CD14-positive monocyte (primary cell): ENCODE results near the gene XYLT1. TPM values are rescaled to one million over a fixed set of nuclear protein-coding genes. Genes with fewer than 3 reads are reported as not detected.

Source experiments
- DNase-seq, 3 donors: peaks; one replicate each; pipeline ENCODE4 v3.0.0-alpha.2; 2011 to 2022
- H2AFZ ChIP-seq: 2 replicates; pipeline ENCODE4 v1.6.0; 2012; ENCODE audit warnings: mild to moderate bottlenecking, low read depth, low read length, inconsistent platforms; ENCODE audit not compliant: insufficient read depth, poor library complexity, severe bottlenecking
- H3K27ac ChIP-seq, 2 donors: 1 replicate in 1 of 2; 2 replicates in 1 of 2; pipeline ENCODE4 v1.5.1; 2012 to 2013; ENCODE audit warnings: low read length in 2 of 2, control low read depth in 1 of 2, inconsistent platforms in 1 of 2, low read depth in 1 of 2, mild to moderate bottlenecking in 1 of 2
- H3K27me3 ChIP-seq, 2 donors: one replicate each; pipeline versions ENCODE4 v1.6.0 to v1.6.1; 2011 to 2013; ENCODE audit warnings: low read length in 2 of 2; ENCODE audit not compliant: control insufficient read depth in 2 of 2, insufficient read depth in 2 of 2
- H3K36me3 ChIP-seq, 2 donors: replicated peaks in 1 of 2; 1 replicate in 1 of 2; 2 replicates in 1 of 2; pipeline versions ENCODE4 v1.5.1 to v1.6.1; 2012 to 2013; ENCODE audit warnings: low read length in 2 of 2, control low read depth in 1 of 2, inconsistent platforms in 1 of 2, mild to moderate bottlenecking in 1 of 2; ENCODE audit not compliant: insufficient read depth in 2 of 2, control insufficient read depth in 1 of 2
- H3K4me1 ChIP-seq, 2 donors: 1 replicate in 1 of 2; 2 replicates in 1 of 2; pipeline versions ENCODE4 v1.5.1 to v1.6.1; 2012 to 2013; ENCODE audit warnings: low read length in 2 of 2, control low read depth in 1 of 2, inconsistent platforms in 1 of 2, mild to moderate bottlenecking in 1 of 2, moderate library complexity in 1 of 2; ENCODE audit not compliant: insufficient read depth in 2 of 2, control insufficient read depth in 1 of 2
- H3K4me2 ChIP-seq: replicated peaks from 2 replicates; pipeline ENCODE3; 2012; ENCODE audit warnings: low read length, moderate library complexity, mild to moderate bottlenecking; ENCODE audit not compliant: poor library complexity, severe bottlenecking; ENCODE audit errors: extremely low read depth
- H3K4me3 ChIP-seq, 3 experiments: fragments of 200-600 bp in 1 of 3; sonication (generic) in 1 of 3; replicated peaks in 1 of 3; 1 replicate in 2 of 3; 2 replicates in 1 of 3; pipeline ENCODE4 v1.5.1; 2011 to 2013; ENCODE audit warnings: low read length in 3 of 3, mild to moderate bottlenecking in 3 of 3, control low read depth in 2 of 3, low read depth in 2 of 3, inconsistent platforms in 1 of 3, moderate library complexity in 1 of 3
- H3K79me2 ChIP-seq: 2 replicates; pipeline ENCODE4 v1.6.0; 2012; ENCODE audit warnings: mild to moderate bottlenecking, control low read depth, inconsistent platforms, low read length, moderate library complexity; ENCODE audit not compliant: insufficient read depth
- H3K9ac ChIP-seq: 2 replicates; pipeline ENCODE4 v1.6.0; 2017; ENCODE audit warnings: low read length, mild to moderate bottlenecking; ENCODE audit not compliant: insufficient read depth, poor library complexity, severe bottlenecking
- H3K9me3 ChIP-seq, 2 donors: replicated peaks in 1 of 2; 1 replicate in 1 of 2; 2 replicates in 1 of 2; pipeline versions ENCODE4 v1.5.1 to v1.6.1; 2012 to 2013; ENCODE audit warnings: low read length in 2 of 2, control low read depth in 1 of 2; ENCODE audit not compliant: control insufficient read depth in 1 of 2, insufficient read depth in 1 of 2
- H4K20me1 ChIP-seq: 2 replicates; pipeline ENCODE4 v1.6.0; 2012; ENCODE audit warnings: mild to moderate bottlenecking, low read length, control low read depth, moderate library complexity; ENCODE audit not compliant: insufficient read depth
- H3K27ac Mint-ChIP-seq, 7 donors: one replicate each; pipeline ENCODE4 v1.8.0; 2020; ENCODE audit warnings: mild to moderate bottlenecking in 7 of 7, mixed read lengths in 7 of 7, moderate library complexity in 6 of 7, inconsistent platforms in 2 of 7
- H3K27me3 Mint-ChIP-seq, 3 donors: one replicate each; pipeline ENCODE4 v1.8.0; 2021 to 2022; ENCODE audit warnings: low read depth in 3 of 3, mild to moderate bottlenecking in 3 of 3, mixed read lengths in 3 of 3, moderate library complexity in 3 of 3, inconsistent platforms in 1 of 3
- H3K36me3 Mint-ChIP-seq, 2 donors: one replicate each; pipeline ENCODE4 v1.8.0; 2020; ENCODE audit warnings: mixed read lengths in 2 of 2, inconsistent platforms in 1 of 2, mild to moderate bottlenecking in 1 of 2
- H3K4me1 Mint-ChIP-seq: one replicate; pipeline ENCODE4 v1.8.0; 2020; ENCODE audit warnings: mild to moderate bottlenecking, mixed read lengths
- H3K4me3 Mint-ChIP-seq, 2 donors: one replicate each; pipeline ENCODE4 v1.8.0; 2020; ENCODE audit warnings: mild to moderate bottlenecking in 2 of 2, mixed read lengths in 2 of 2, moderate library complexity in 1 of 2
- H3K9me3 Mint-ChIP-seq, 7 donors: one replicate each; pipeline ENCODE4 v1.8.0; 2020 to 2022; ENCODE audit warnings: mixed read lengths in 7 of 7, mild to moderate bottlenecking in 6 of 7, moderate library complexity in 6 of 7, inconsistent platforms in 2 of 7
- WGBS: methylation state at CpG from one replicate; pipeline ENCODE4 v1.1.5; 2013; ENCODE audit warnings: missing lambda C conversion rate; ENCODE audit not compliant: insufficient coverage; 5-methylcytosine and 5-hydroxymethylcytosine counted together
- intact Hi-C, 2 donors: fragments of 100-400 bp; cut with micrococcal nuclease; formaldehyde crosslinking; loops; one replicate each; pipeline versions ENCODE4 v1.15.0 to v1.15.1; 2023
- polyA plus RNA-seq, 3 donors: library from polyadenylated mRNA; depleted of rRNA in 1 of 3; unstranded in 2 of 3; stranded (reverse) in 1 of 3; fragments of 300-500 nt in 2 of 3; fragments of >200 nt in 1 of 3; fragmentation: Illumina TruSeq in 2 of 3; gene quantifications; 1 replicate in 2 of 3; 2 replicates in 1 of 3; pipeline ENCODE4 v1.2.3, GENCODE V29; 2012 to 2021
- TF ChIP-seq, protein P1 (sequence below): fragments of 200-600 bp; IDR thresholded peaks from one replicate; pipeline ENCODE4 v1.8.0; 2022; ENCODE audit warnings: antibody characterized with exemption, mild to moderate bottlenecking

The XYLT1 gene
- polyA plus RNA-seq, 3 donors, result 0.51 to 9.4 (median 1.6) TPM

DNA sequence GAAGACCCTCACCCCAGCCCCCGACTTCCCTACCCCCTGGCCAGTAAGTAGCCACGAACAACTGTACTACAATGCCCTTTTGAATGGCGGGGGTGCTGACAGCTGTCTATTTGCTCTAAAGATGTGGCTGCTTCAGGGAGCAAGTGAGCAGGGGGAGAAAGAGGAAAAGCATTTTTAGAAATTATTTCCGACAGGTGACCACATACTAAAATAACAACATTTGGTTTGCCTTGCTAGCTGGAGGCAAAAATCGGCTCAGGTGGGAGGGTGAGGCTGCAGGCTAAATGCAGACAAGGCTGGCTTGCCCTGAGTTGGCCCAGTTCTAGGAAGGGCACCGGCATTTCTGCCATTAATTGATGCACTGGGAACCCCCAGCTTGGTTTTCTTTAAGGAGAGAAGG, 188.5 kb downstream of the XYLT1 start:
- peaks cover 6 to 8% of the 10 kb centered on the region in 2 donors for H3K36me3 Mint-ChIP-seq

DNA sequence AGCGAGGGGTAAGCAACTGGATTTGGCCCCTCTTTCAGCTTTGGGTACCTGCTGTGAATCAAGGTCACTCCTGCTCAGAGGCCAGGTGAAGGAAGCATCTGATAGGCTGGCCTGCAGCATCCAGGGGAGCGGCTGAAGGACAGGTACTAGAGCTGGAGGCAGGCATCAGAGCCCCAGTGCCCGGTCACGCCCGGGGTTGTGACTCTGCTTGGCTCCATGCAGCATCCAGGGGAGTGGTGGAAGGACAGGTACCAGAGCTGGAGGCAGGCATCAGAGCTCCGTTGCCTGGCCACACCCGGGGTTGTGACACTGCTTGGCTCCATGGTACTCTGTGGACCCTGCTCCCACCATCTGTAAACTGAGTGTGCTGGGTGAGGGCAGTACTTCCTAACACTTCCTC, 189.7 kb downstream of the XYLT1 start:
- Mint-ChIP-seq H3K36me3 (peaks cover 3 to 8% of the 10 kb centered on the region in 2 donors), H3K4me3 (no peak overlapping the region), H3K9me3 (no peaks in the 10 kb centered on the region), H3K4me1 (peaks cover 28% of the 10 kb centered on the region), H3K27ac (no peak overlapping the region), H3K27me3 (peaks cover 0 to 2% (median 0%) of the 10 kb centered on the region in 3 donors)
- H3K27ac ChIP-seq, result no peak overlapping the region
- 100% methylated on average over 5 of the region's 7 CpGs for WGBS
- H3K4me3 ChIP-seq, result no peak overlapping the region
- intact Hi-C loops, result no loop called here
- H3K36me3 ChIP-seq, result no peaks in the 10 kb centered on the region
- TF ChIP-seq, protein P1, sequence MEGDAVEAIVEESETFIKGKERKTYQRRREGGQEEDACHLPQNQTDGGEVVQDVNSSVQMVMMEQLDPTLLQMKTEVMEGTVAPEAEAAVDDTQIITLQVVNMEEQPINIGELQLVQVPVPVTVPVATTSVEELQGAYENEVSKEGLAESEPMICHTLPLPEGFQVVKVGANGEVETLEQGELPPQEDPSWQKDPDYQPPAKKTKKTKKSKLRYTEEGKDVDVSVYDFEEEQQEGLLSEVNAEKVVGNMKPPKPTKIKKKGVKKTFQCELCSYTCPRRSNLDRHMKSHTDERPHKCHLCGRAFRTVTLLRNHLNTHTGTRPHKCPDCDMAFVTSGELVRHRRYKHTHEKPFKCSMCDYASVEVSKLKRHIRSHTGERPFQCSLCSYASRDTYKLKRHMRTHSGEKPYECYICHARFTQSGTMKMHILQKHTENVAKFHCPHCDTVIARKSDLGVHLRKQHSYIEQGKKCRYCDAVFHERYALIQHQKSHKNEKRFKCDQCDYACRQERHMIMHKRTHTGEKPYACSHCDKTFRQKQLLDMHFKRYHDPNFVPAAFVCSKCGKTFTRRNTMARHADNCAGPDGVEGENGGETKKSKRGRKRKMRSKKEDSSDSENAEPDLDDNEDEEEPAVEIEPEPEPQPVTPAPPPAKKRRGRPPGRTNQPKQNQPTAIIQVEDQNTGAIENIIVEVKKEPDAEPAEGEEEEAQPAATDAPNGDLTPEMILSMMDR, result no peak
- no peaks in the 10 kb centered on the region for H3K27me3 ChIP-seq
- no peak overlapping the region for H3K4me2 ChIP-seq
- no peaks in the 10 kb centered on the region for H3K9me3 ChIP-seq
- H2AFZ ChIP-seq, result no peak overlapping the region
- no peak overlapping the region for H3K9ac ChIP-seq
- peaks cover 3 to 10% of the 10 kb centered on the region in 2 donors for H3K4me1 ChIP-seq
- H4K20me1 ChIP-seq, result peaks cover 56% of the 10 kb centered on the region
- DNase-seq, result no peak
- H3K79me2 ChIP-seq, result peaks cover 10% of the 10 kb centered on the region

More for the DNA sequence above, 188.5 kb downstream of the XYLT1 start:
- Histone ChIP-seq H3K4me1 (peaks cover 0 to 10% of the 10 kb centered on the region in 2 donors), H3K79me2 (peaks cover 17% of the 10 kb centered on the region), H4K20me1 (peaks cover 59% of the 10 kb centered on the region), H3K4me3 (no peak overlapping the region), H3K9ac (no peak overlapping the region), H2AFZ (no peak overlapping the region), H3K36me3 (no peaks in the 10 kb centered on the region), H3K27me3 (no peaks in the 10 kb centered on the region), H3K9me3 (no peaks in the 10 kb centered on the region), H3K27ac (no peak overlapping the region), H3K4me2 (no peak overlapping the region)
- no peak overlapping the region for H3K4me3 Mint-ChIP-seq
- no peaks in the 10 kb centered on the region for H3K9me3 Mint-ChIP-seq
- intact Hi-C loops, result no loop called here
- no peak for DNase-seq
- WGBS, result 0% methylated on average over 1 of the region's 6 CpGs
- peaks cover 27% of the 10 kb centered on the region for H3K4me1 Mint-ChIP-seq
- H3K27me3 Mint-ChIP-seq, result peaks cover 0 to 2% (median 0%) of the 10 kb centered on the region in 3 donors
- TF ChIP-seq, protein P1, result no peak
- H3K27ac Mint-ChIP-seq, result no peak overlapping the region
